GM19468 (cell line): ENCODE measurements around the gene DUSP22.
"Not testable (repeated sequence)": the region's sequence is repeated elsewhere in the genome, so short reads cannot be mapped to it uniquely, and the experiment has no call there.

Experiments used
- ATAC-seq: cut with Tn5 transposase; IDR thresholded peaks from one replicate; pipeline ENCODE4 v1.9.1; 2021; ENCODE audit warnings: mild to moderate bottlenecking, moderate library complexity, moderate number of reproducible peaks; ENCODE audit not compliant: unreplicated experiment; ENCODE audit errors: extremely low read depth

Gene DUSP22

GRCh38 chr6:373031-373430 lies 80.7 kb downstream of the DUSP22 start:
- ATAC-seq = no peak

- ATAC-seq = no peak
These were observed 81.8 kb downstream of the DUSP22 start for GRCh38 chr6:373773-374724.

- no peak for ATAC-seq
These were observed 82.7 kb downstream of the DUSP22 start for GRCh38 chr6:374956-375355.

- ATAC-seq = no peak
These were observed 84.7 kb downstream of the DUSP22 start for GRCh38 chr6:376827-377640.

GRCh38 chr6:377641-378020 lies 85.3 kb downstream of the DUSP22 start:
- not testable (repeated sequence) for ATAC-seq

GRCh38 chr6:378090-378957 lies 86.0 kb downstream of the DUSP22 start:
- ATAC-seq = no peak

- no peak for ATAC-seq
These were observed 86.7 kb downstream of the DUSP22 start for GRCh38 chr6:378958-379409.

- ATAC-seq = no peak
These were observed 87.3 kb downstream of the DUSP22 start for GRCh38 chr6:379410-380181.

- no peak for ATAC-seq
These were observed 88.2 kb downstream of the DUSP22 start for GRCh38 chr6:380234-381218.

- no peak for ATAC-seq
These were observed 89.6 kb downstream of the DUSP22 start for GRCh38 chr6:381742-382461.

GRCh38 chr6:382883-383810 lies 90.9 kb downstream of the DUSP22 start:
- ATAC-seq = no peak

GRCh38 chr6:383856-384255 lies 91.6 kb downstream of the DUSP22 start:
- no peak for ATAC-seq

- ATAC-seq = no peak
These were observed 92.6 kb downstream of the DUSP22 start for GRCh38 chr6:384898-385297.

GRCh38 chr6:385614-386013 lies 93.3 kb downstream of the DUSP22 start:
- ATAC-seq = no peak

GRCh38 chr6:386688-387266 lies 94.5 kb downstream of the DUSP22 start:
- ATAC-seq = no peak

- ATAC-seq = no peak
These were observed 95.0 kb downstream of the DUSP22 start for GRCh38 chr6:387293-387741.
